ENCODE results near the gene MPHOSPH10.

DNA sequence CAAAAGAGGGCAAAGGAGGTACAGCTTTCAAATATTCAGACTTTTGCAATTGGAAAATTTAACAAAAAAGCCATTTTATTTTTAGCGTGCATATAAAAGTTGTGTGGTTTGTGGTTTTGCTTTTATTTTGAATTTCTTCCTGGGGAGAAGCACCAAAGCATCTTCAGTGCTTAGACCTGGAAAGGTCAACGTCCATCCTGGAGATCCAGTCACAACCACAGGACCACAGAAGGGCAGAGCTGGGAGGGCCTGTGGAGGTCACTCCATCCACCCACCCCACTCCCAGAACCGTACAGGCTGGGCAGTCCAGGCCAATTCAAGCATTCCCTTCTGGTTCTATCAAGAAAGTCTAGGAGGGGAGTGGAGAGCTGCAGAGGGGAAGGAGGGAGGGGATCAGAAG lies 43.8 kb downstream of the MPHOSPH10 start:
- TF ChIP-seq, protein P1, sequence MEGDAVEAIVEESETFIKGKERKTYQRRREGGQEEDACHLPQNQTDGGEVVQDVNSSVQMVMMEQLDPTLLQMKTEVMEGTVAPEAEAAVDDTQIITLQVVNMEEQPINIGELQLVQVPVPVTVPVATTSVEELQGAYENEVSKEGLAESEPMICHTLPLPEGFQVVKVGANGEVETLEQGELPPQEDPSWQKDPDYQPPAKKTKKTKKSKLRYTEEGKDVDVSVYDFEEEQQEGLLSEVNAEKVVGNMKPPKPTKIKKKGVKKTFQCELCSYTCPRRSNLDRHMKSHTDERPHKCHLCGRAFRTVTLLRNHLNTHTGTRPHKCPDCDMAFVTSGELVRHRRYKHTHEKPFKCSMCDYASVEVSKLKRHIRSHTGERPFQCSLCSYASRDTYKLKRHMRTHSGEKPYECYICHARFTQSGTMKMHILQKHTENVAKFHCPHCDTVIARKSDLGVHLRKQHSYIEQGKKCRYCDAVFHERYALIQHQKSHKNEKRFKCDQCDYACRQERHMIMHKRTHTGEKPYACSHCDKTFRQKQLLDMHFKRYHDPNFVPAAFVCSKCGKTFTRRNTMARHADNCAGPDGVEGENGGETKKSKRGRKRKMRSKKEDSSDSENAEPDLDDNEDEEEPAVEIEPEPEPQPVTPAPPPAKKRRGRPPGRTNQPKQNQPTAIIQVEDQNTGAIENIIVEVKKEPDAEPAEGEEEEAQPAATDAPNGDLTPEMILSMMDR (IDR thresholded peaks at IDR 0.05): no peak
- TF ChIP-seq POLR2A (IDR thresholded peaks at IDR 0.05) (no peak), EP300 (IDR thresholded peaks at IDR 0.05) (no peak)
